Type B pancreatic cell (in vitro differentiated cells): ENCODE measurements around the gene CAMSAP1. TPM values are rescaled to one million over a fixed set of nuclear protein-coding genes. Genes with fewer than 3 reads are reported as not detected.
"Not testable (repeated sequence)": the region's sequence is repeated elsewhere in the genome, so short reads cannot be mapped to it uniquely, and the experiment has no call there.

ENCODE experiments used
- DNase-seq: peaks from one replicate; pipeline ENCODE4 v3.0.0; 2021; ENCODE audit warnings: mixed read lengths; ENCODE audit not compliant: unreplicated experiment; ENCODE audit errors: extremely low spot score
- H3K27ac Mint-ChIP-seq: 2 replicates; pipeline ENCODE4 v1.8.0; 2021; ENCODE audit warnings: mild to moderate bottlenecking, mixed read lengths
- H3K27me3 Mint-ChIP-seq: 2 replicates; pipeline ENCODE4 v1.8.0; 2021; ENCODE audit warnings: mixed read lengths
- H3K36me3 Mint-ChIP-seq: 2 replicates; pipeline ENCODE4 v1.8.0; 2021; ENCODE audit warnings: mixed read lengths
- H3K4me1 Mint-ChIP-seq: one replicate; pipeline ENCODE4 v1.8.0; 2021; ENCODE audit warnings: mixed read lengths; ENCODE audit not compliant: unreplicated experiment
- H3K4me3 Mint-ChIP-seq: 2 replicates; pipeline ENCODE4 v1.8.0; 2021; ENCODE audit warnings: mild to moderate bottlenecking, mixed read lengths
- H3K9me3 Mint-ChIP-seq: 2 replicates; pipeline ENCODE4 v1.8.0; 2021; ENCODE audit warnings: mixed read lengths
- CTCF ChIP-seq: fragments of 200-600 bp; sonication (generic); conservative IDR thresholded peaks from 2 replicates; pipeline ENCODE4 v1.5.0; 2021; ENCODE audit warnings: antibody characterized with exemption, mild to moderate bottlenecking
- total RNA-seq: library from RNA; stranded (reverse); gene quantifications from 2 replicates; pipeline ENCODE4 v1.2.1, GENCODE V29; 2021; ENCODE audit warnings: low replicate concordance

The CAMSAP1 gene
- total RNA-seq, 1 donor from 2014 or later = 58.2 TPM

GRCh38 chr9:135896205-135896604, 11.1 kb downstream of the CAMSAP1 start:
- no peak for TF ChIP-seq CTCF
- H3K9me3 Mint-ChIP-seq = peaks cover 23% of the 10 kb centered on the region
- H3K4me1 Mint-ChIP-seq = peaks cover 22% of the 10 kb centered on the region
- H3K27ac Mint-ChIP-seq = no peak overlapping the region
- no peak for DNase-seq
- H3K36me3 Mint-ChIP-seq = peaks cover 42% of the 10 kb centered on the region
- H3K27me3 Mint-ChIP-seq = no peaks in the 10 kb centered on the region
- H3K4me3 Mint-ChIP-seq = no peak overlapping the region

DNA sequence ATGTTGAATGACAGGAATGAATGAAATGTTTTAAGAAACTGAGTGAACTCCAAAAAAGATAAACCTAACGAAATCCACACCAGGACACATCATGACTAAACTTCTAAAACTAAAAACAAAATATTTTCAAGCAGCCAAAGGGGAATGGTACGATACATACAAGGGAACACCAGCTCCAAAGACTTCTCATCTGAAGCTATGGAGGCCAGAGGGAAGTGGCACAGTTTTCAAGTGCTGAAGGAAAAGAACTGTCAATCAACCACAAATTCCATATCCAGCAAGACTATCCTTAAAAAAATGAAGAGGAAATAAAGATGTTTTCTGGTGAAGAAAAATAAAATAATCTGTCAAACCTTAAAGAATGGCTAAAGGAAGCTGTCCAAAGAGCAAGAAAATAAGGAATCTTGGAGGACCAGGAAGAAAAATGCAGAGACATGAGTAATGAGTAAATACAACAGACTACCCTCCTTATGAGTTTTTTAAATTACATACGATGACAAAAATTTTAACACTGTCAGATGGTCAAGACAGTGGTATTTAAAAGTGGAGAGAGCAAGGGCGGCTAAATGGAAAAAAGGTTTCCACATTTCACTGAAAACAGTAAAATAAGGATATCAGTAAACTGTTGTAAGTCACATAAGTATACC, 12.0 kb downstream of the CAMSAP1 start:
- Mint-ChIP-seq H3K4me3 (no peak overlapping the region), H3K36me3 (peaks cover 39% of the 10 kb centered on the region), H3K27ac (no peak overlapping the region), H3K4me1 (peaks cover 31% of the 10 kb centered on the region), H3K9me3 (peaks cover 23% of the 10 kb centered on the region), H3K27me3 (no peaks in the 10 kb centered on the region)
- no peak for TF ChIP-seq CTCF
- no peak for DNase-seq

DNA sequence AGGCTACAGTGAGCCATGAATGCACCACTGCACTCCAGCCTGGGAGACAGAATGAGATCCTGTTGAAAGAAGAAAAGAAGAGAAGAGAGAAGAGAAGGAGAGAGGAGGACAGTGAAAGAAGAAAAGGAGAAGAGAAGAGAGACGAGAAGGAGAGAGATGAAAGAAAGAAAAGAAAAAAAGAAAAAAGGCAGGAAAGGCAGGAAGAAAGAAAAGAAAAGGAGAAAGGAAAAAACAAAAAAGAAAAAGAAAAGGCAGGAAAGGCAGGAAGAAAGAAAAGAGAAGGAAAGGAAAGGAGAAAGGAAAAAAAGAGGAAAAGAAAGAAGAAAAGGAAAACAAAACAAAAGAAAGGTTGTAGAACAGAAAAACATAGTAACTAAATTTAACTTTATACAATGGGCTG, 14.2 kb downstream of the CAMSAP1 start:
- Mint-ChIP-seq H3K4me1 (peaks cover 37% of the 10 kb centered on the region), H3K27me3 (no peaks in the 10 kb centered on the region), H3K9me3 (peaks cover 13% of the 10 kb centered on the region), H3K4me3 (no peak overlapping the region), H3K36me3 (peaks cover 25% of the 10 kb centered on the region), H3K27ac (no peak overlapping the region)
- TF ChIP-seq CTCF = no peak
- DNase-seq = no peak

DNA sequence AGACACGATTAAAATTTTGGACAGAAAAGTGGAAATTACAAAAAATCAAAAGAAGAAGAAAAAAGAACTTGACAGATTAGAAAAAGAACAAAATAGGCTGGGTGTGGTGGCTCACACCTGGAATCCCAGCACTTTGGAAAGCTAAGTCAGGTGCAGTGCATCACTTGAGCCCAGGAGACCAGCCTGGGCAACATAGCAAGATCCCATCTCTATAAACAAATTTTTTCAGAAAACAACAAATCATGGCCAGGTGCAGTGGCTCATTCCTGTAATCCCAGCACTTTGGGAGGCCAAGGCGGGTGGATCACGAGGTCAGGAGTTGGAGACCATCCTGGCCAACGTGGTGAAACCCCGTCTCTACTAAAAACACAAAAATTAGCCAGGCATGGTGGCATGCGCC, 15.0 kb downstream of the CAMSAP1 start:
- not testable (repeated sequence) for H3K27me3 Mint-ChIP-seq, H3K9me3 Mint-ChIP-seq, H3K4me3 Mint-ChIP-seq, H3K27ac Mint-ChIP-seq, DNase-seq
- Mint-ChIP-seq H3K36me3 (peaks cover 17% of the 10 kb centered on the region), H3K4me1 (peaks cover 42% of the 10 kb centered on the region)

DNA sequence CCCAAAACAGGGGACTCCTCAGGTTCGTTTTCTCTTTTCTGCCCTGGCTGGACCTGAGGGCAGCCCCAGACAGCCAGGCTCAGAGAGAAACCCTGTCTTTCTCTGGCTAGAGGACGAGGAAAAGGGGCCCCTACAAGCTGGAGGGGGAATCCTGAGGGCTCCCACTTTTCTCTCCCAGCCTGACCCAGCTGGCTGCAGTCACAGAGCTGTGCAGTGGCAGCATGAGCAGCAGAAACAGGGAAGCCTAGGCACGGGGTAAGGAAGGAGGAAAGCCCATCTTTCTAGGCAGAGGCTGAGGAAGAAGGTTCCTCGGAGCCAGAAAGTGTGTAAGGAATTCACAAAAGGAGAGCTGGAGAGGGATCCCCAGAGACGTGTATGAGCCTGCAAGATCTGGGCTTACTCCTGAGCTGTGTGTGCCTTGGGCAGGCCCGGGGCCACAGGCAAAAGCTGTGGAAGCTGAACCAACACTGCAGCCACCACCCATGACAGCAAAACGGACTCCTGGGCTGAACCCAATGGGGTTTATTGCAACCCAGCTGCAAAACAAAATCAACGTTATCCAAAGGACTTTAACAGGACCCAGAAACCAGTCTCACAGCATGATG, 16.2 kb downstream of the CAMSAP1 start:
- no peak overlapping the region for H3K27ac Mint-ChIP-seq

More for the DNA sequence above, 16.2 kb downstream of the CAMSAP1 start:
- H3K27me3 Mint-ChIP-seq = no peaks in the 10 kb centered on the region
- no peak for DNase-seq
- H3K9me3 Mint-ChIP-seq = peaks cover 4% of the 10 kb centered on the region
- no peak for TF ChIP-seq CTCF
- no peak overlapping the region for H3K4me3 Mint-ChIP-seq
- peaks cover 54% of the 10 kb centered on the region for H3K4me1 Mint-ChIP-seq
- peaks cover 22% of the 10 kb centered on the region for H3K36me3 Mint-ChIP-seq
